GM03348 (cell line): ENCODE measurements around the gene KLHL33.

ENCODE experiments used
- DNase-seq: peaks from one replicate; pipeline ENCODE4 v3.0.0; 2012; ENCODE audit warnings: low spot score

Gene KLHL33

DNA sequence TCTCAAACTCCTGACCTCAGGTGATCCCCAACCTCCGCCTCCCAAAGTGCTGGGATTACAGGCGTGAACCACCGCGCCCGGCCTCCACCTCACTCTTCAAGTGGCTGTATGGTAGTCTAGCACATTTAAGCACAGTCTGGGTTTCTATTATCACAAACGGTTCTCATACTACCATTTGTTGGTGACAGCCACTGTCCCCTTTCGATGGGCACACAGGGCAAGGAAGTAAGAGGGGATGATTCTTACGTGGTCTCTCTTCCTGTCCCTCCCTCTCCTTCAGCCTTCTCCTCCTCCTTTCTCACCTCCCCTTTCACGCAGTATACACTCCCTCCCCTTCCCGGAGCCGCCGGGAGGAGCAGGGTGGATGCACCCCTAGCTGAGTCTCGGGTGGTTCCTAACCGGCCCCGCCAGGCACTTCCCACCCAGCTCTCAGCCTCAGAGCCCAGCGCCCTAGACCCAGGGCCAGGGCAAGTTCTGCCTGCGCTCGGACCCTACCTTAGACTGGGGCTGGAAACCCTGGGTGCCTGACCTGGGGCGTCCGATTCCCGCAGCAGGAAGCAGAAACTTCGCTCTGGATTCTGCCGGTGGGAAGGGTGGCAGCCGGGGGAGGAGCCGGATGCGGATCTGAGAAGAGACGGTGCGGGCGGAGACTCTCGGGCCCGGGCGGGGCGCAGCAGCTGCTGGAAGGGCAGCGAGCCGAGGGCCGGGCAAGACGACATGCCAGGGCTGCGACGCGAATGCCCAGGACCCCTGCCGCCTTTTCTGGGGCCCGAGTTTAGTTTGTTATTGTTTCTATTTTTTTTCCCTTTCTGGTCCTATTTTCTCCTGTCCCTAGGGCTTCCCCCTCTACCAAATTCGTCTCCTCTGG is 22.9 kb downstream of the KLHL33 start, which contains the start of gene TEP1:
TSS of gene TEP1 (minus strand) at position 626 of the 868 bp plus-strand sequence. CDS start 5,062 bp downstream, outside the sequence.
- peak; percentile 96 for DNase-seq

GRCh38 chr14:20412411-20412810 is 23.6 kb downstream of the KLHL33 start:
- DNase-seq = no peak

- peak; percentile 52 for DNase-seq
Measured at GRCh38 chr14:20409226-20409625, 26.7 kb downstream of the KLHL33 start.

GRCh38 chr14:20403521-20403920 is 32.4 kb downstream of the KLHL33 start:
- DNase-seq = no peak

DNA sequence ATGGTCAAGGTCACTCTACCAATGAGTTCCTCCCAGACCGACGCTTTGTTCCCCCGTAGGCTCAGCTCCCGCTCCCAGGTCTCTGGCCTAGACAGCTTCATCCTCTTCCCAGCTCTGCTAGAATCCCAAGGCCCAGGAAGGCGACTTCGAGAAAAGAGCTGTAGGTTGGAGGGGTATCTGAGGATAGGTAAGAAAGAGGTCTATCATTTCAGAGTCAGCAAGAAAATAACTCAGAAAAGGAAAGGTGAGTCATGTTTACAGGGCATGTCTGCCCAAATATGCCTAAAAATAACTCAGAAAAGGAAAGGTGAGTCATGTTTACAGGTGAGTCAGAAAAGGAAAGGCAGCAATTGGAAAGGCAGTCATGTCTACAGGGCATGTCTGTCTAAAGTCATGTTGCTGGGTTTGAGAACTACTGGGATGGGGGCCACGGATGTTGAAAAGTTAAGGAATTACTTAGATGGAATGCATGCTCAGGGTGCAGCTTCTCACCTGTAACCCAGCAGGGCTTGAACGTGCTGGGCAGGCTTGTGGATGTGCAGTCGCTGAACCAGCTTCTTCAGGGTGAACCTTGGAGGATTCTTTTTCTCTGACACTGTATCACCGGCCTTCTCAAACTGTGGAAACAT is 34.9 kb downstream of the KLHL33 start:
- no peak for DNase-seq

DNA sequence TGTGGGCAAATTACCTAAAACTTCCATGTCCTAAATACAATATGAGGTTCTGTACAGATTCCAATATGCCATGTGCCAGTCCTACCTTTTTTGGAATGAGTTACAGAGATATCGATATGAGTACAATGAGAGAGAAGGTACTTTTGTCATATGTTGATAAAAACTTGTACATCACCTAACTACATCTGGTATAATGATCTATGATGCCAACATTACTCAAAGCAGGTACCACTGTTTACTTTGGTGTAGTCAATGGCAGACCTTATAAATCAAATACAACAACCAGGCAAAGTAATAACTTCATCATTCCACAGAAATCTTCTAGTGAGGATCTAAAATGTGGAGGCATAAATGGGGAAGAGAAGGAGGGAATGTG is 35.4 kb downstream of the KLHL33 start:
- DNase-seq = no peak

DNA sequence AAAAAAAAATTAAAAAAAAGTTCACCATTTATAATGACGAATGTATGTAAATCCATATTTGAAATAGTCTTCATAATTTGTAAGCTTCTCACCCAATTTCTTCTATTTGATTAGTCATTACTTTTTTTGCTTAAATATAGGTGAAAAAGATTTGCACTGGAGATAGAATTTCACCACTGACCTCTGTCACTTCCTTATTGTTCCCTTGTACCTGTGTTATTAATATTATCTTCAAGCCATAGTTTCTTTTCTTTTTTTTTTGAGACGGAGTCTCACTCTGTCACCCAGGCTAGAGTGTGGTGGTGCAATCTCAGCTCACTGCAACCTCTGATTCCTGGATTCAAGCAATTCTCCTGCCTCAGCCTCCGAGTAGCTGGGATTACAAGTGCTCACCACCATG is 38.5 kb downstream of the KLHL33 start:
- DNase-seq = no peak

DNA sequence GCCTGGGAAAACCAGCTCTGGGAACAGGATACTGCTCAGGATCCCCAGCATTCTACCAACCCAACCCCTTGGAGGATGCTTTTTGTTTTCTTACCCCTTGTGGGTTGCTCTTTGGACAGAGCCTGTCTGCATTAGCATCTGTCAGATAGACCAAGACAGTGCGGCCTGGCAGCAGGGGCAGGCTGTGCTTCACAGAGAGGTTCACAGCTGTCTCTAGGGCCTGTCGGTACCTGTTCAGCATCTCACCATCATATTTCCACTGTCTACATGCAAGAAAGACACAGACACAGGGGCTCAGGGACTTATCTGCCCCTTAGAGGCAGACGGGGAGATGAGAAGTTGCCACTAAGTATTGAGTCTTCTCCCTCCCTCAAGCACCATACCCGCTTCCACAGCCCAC is 44.5 kb downstream of the KLHL33 start:
- no peak for DNase-seq

DNA sequence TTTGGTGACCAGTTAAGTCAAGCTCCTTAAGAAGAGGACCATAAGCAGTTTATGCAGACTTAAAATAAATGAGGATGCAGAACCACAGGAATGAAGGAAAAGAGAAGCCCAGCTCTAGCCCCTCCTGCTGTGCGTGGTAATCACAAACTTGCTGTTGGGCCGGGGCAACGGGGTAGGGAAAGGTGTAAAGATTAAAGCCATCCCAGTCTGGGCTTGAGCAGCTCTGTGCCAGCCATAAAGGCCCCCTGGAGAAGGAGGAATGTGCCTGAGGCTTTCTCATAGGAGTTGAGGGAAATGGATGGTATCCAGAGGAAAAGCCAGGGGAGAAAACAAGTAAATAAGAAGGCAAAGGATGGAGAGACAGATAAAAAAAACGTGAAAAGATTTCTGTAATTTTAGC is 47.8 kb downstream of the KLHL33 start:
- no peak for DNase-seq

DNA sequence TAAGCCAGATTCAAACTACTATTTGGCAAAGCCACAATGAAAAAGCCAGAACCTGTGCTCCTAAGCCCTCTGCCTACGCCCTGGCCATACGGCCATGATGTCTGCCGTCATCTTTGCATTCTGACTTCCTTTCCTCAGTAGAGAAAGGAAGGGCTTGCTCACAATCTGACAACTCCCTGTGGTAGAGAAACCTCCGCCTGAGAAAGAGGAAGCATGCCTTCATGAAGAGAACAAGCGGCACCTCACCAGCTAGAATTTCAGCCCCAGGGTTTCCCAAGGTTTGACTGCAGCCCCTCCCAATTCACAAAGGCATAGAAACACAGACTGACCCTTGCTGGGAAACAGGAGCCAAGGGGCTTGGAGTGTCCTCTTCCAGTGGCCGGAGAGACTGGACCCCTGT is 48.4 kb downstream of the KLHL33 start:
- DNase-seq = no peak

- no peak for DNase-seq
Measured at GRCh38 chr14:20386276-20386855, 49.6 kb downstream of the KLHL33 start.

DNA sequence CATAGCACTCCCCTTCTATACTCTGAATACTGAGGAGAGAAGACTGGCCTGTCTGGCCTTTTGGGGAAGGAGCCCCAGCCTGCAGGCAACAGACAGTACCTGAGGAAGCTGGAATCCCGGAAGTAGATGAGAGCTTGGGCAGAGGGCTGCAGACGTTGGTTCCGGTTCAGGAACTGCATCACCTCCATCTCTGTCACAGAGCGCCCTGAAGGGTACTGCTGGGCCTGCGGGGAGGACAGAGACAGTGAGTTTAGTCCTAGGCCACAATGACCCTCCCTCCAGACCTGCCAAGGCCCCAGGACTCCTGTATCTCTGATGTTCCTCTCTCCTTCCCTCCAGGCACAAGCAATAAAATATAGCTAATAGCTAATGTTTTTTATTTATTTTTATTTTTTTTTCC is 51.1 kb downstream of the KLHL33 start:
- DNase-seq = no peak

- DNase-seq = no peak
Measured at GRCh38 chr14:20384321-20384720, 51.6 kb downstream of the KLHL33 start.

- no peak for DNase-seq
Measured at GRCh38 chr14:20383636-20384035, 52.3 kb downstream of the KLHL33 start.

- no peak for DNase-seq
Measured at GRCh38 chr14:20383032-20383431, 52.9 kb downstream of the KLHL33 start.

GRCh38 chr14:20382526-20382925 is 53.4 kb downstream of the KLHL33 start:
- no peak for DNase-seq

DNA sequence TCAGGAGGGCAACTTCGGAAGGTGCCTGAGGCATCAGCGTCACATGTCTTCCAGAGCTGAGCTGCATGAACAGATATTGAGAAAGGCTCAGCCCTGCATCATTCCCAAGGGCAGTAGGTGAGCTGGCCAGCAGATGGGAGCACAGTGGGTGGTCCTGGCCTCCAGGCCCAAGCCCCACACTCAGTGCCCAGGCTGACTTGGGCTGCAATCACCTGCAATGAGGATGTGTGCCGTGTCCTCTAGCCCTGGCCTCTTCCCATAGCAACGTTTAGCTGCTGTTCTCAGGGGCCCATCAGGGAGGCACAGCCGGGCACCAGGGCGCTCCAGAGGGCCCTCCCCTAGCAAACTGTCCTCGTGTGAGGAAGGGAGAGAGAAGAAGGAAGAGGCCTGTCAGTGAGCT is 54.6 kb downstream of the KLHL33 start:
- no peak for DNase-seq

DNA sequence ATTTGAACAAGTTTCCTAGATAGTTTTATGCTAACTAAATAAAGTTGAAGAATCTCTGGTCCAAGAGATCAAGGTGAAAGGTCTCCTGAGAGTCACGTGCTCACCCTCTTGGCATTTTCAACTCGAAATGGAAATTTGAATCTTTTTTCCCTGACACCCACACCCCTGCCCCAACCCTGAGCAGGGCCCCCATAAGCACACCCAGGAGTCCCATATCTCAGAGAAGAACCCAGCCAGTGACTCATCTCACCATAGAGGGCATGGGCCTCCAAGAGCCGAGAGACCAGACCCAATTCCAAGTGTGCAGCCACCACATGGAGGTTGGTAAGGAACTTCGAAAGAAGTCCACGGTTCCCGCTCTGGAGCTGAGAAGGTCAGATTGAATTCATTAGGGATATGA is 55.3 kb downstream of the KLHL33 start:
- no peak for DNase-seq

- DNase-seq = no peak
Measured at GRCh38 chr14:20379743-20380142, 56.2 kb downstream of the KLHL33 start.

DNA sequence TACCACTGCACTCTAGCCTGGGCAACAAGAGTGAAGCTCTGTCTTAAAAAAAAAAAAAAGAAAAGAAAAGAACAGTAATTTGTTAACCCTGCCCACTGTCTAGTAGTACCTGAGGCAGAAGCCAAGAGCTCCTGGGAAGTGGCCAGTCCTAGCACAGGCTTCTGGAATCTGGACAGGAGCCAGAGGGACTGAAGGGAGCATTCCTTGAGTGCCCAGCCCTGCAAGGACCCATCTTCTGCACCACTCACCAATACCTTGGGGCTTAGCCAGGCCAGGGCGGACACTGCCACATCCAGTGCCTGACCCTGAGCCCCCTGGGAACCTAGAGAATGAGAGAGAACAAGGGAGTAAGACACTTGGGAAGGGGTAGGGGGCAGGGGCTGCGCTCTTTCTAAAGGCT is 58.8 kb downstream of the KLHL33 start:
- DNase-seq = peak; percentile 11

DNA sequence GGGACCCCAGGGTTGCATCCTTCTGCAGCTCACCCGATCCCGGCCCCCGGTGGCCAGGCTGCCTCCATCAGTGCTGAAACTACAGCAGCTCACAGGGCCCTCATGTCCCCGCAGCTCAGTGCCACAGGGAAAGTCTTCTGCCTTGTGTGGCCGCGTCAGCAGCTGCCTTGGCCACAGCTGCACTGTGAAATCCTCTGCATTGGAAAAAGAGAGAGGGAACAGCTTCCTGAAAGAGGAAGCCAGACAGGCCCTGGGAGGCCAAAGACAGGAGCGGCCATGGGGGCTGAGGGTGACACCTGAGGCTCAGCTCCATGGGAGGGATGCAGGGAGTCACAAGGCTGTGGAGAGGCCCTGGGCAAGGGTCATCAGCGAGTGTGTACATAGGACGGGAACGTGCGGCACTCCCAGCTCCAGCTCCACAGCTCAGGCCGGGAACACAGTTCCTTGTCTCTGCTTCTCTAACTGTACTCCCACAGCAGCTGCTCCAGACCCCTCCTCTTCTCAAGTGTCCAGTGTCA is 59.8 kb downstream of the KLHL33 start:
- DNase-seq = no peak
